ENCODE data around the gene SLC22A5. TPM values are rescaled to one million over a fixed set of nuclear protein-coding genes. Genes with fewer than 3 reads are reported as not detected.

Gene SLC22A5
- total RNA-seq, 1 experiment from 2014 or later = 15.2 TPM

GRCh38 chr5:132358775-132359174 is 10.7 kb upstream of the SLC22A5 start:
- Histone ChIP-seq H3K79me2 (ENCODE audit: low read depth) (0 out of 2 replicates have a peak, but pooled peaks cover 2% of the 10 kb centered on the region), H3K4me1 (replicated peaks; ENCODE audit: insufficient read depth) (peaks cover 17% of the 10 kb centered on the region), H3K36me3 (ENCODE audit: low read depth) (no peaks in the 10 kb centered on the region), H2AFZ (no peak overlapping the region), H3F3A (ENCODE audit: insufficient read depth, low read depth) (peaks cover 9% of the 10 kb centered on the region; the same call in 1 of the 2 replicates), H4K20me1 (ENCODE audit: insufficient read depth) (no peaks in the 10 kb centered on the region), H3K9me2 (ENCODE audit: insufficient read depth) (no peaks in the 10 kb centered on the region), H3K27ac (no peak overlapping the region), H3K4me2 (no peak overlapping the region), H3K4me3 (no peak overlapping the region), H3K9me3 (ENCODE audit: insufficient read depth, low read depth) (no peaks in the 10 kb centered on the region), H3K27me3 (ENCODE audit: insufficient read depth, low read depth) (no peaks in the 10 kb centered on the region)
- POLR2A ChIA-PET (ENCODE audit: unreplicated experiment) = interaction anchor here (0.6 kb wide), 1 partner anchor 116 kb away, joined by 3 read pairs; no protein-coding TSS in a partner anchor
- CTCF ChIA-PET = no interaction called here
- DNase-seq = no peak
- no TSS peak for BruUV-seq (replicated peaks)
- intact Hi-C loops (cut with micrococcal nuclease; ENCODE audit: unreplicated experiment) = no loop called here
- TF ChIP-seq CTCF (conservative IDR thresholded peaks at IDR 0.05) (no peak), EZH2 (IDR thresholded peaks at IDR 0.05; ENCODE audit: low read depth) (no peak)

GRCh38 chr5:132362086-132362485 is 7.4 kb upstream of the SLC22A5 start:
- 0 out of 2 replicates have a peak, but pooled peaks cover 3% of the 10 kb centered on the region for H3K79me2 ChIP-seq (ENCODE audit: low read depth)
- no peak for DNase-seq
- no peak overlapping the region for H3K4me2 ChIP-seq
- H3K9me3 ChIP-seq (ENCODE audit: insufficient read depth, low read depth) = no peaks in the 10 kb centered on the region
- H3K27me3 ChIP-seq (ENCODE audit: insufficient read depth, low read depth) = no peaks in the 10 kb centered on the region
- POLR2A ChIA-PET (ENCODE audit: unreplicated experiment) = no interaction called here
- H3K36me3 ChIP-seq (ENCODE audit: low read depth) = no peaks in the 10 kb centered on the region
- H3K27ac ChIP-seq = no peak overlapping the region
- H3K4me3 ChIP-seq = no peak overlapping the region
- CTCF ChIA-PET = interaction anchor here (0.6 kb wide), 1 partner anchor 705 kb away, joined by 6 read pairs; no protein-coding TSS in a partner anchor
- TF ChIP-seq EZH2 (IDR thresholded peaks at IDR 0.05; ENCODE audit: low read depth) = no peak
- no peak for TF ChIP-seq CTCF (conservative IDR thresholded peaks at IDR 0.05)
- no peaks in the 10 kb centered on the region for H3K9me2 ChIP-seq (ENCODE audit: insufficient read depth)
- BruUV-seq (replicated peaks) = no TSS peak
- no peaks in the 10 kb centered on the region for H4K20me1 ChIP-seq (ENCODE audit: insufficient read depth)
- peaks cover 28% of the 10 kb centered on the region for H3K4me1 ChIP-seq (replicated peaks; ENCODE audit: insufficient read depth)
- no peak overlapping the region for H2AFZ ChIP-seq
- intact Hi-C loops (cut with micrococcal nuclease; ENCODE audit: unreplicated experiment) = no loop called here
- peaks cover 22% of the 10 kb centered on the region for H3F3A ChIP-seq (ENCODE audit: insufficient read depth, low read depth)

GRCh38 chr5:132363431-132364112 is 5.9 kb upstream of the SLC22A5 start:
- TF ChIP-seq CTCF (conservative IDR thresholded peaks at IDR 0.05) (no peak), EZH2 (IDR thresholded peaks at IDR 0.05; ENCODE audit: low read depth) (no peak)
- no TSS peak for BruUV-seq (replicated peaks)

More at GRCh38 chr5:132363431-132364112, 5.9 kb upstream of the SLC22A5 start:
- no peaks in the 10 kb centered on the region for H3K9me3 ChIP-seq (ENCODE audit: insufficient read depth, low read depth)
- peak; percentile 49 to 62 for DNase-seq
- peaks cover 43% of the 10 kb centered on the region for H3K4me1 ChIP-seq (replicated peaks; ENCODE audit: insufficient read depth)
- H3K36me3 ChIP-seq (ENCODE audit: low read depth) = no peaks in the 10 kb centered on the region
- H3K4me2 ChIP-seq = peak overlapping the region; percentile 48
- intact Hi-C loops (cut with micrococcal nuclease; ENCODE audit: unreplicated experiment) = loop anchor here (2.0 kb wide), 1 partner anchor 69 kb away; the partner anchor contains the start of gene SLC22A4
- peak overlapping the region; percentile 92; the same call in 1 of the 2 replicates for H3K27ac ChIP-seq
- ChIA-PET CTCF (no interaction called here), POLR2A (ENCODE audit: unreplicated experiment) (interaction anchor here (0.6 to 0.7 kb wide), 3 partner anchors 15 to 395 kb away, joined by 3 to 5 read pairs (median 4); partner anchors contain the start of gene SLC22A4)
- H3K79me2 ChIP-seq (ENCODE audit: low read depth) = peaks cover 6% of the 10 kb centered on the region; the same call in 1 of the 2 replicates
- no peaks in the 10 kb centered on the region for H4K20me1 ChIP-seq (ENCODE audit: insufficient read depth)
- H3K27me3 ChIP-seq (ENCODE audit: insufficient read depth, low read depth) = no peaks in the 10 kb centered on the region
- H3F3A ChIP-seq (ENCODE audit: insufficient read depth, low read depth) = peaks cover 22% of the 10 kb centered on the region
- H3K4me3 ChIP-seq = no peak overlapping the region
- no peaks in the 10 kb centered on the region for H3K9me2 ChIP-seq (ENCODE audit: insufficient read depth)
- H2AFZ ChIP-seq = no peak overlapping the region
